COR-L47 (cell line): Measurements from ENCODE around the gene SIGLEC1.

Experiments
- DNase-seq: peaks from one replicate; lab custom pipeline; 2025; lab: John Stamatoyannopoulos, UW

Gene SIGLEC1

GRCh38 chr20:3728876-3729275 lies 16.5 kb upstream of the SIGLEC1 start:
- no peak for DNase-seq

- DNase-seq = no peak
Observed at GRCh38 chr20:3728354-3728753, 16.0 kb upstream of the SIGLEC1 start.

- DNase-seq = no peak
Observed at GRCh38 chr20:3727401-3728021, 15.1 kb upstream of the SIGLEC1 start.

- no peak for DNase-seq
Observed at GRCh38 chr20:3724356-3724755, 12.0 kb upstream of the SIGLEC1 start.

DNA sequence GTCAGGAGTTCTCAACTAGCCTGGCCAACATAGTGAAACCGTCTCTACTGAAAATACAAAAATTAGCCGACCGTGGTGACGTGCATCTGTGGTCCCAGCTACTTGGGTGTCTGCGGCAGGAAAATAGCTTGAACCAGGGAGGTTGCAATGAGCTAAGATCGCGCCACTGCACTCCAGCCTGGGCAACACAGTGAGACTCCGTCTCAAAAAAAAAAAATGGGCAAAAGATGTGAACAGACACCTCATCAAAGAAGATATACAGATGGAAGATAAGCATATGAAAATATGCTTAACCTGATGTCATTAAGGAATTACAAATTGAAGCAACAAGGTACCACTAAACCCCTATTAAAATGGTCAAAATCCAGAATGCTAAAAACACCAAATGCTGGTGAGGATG lies 10.9 kb upstream of the SIGLEC1 start:
- DNase-seq = no peak

DNA sequence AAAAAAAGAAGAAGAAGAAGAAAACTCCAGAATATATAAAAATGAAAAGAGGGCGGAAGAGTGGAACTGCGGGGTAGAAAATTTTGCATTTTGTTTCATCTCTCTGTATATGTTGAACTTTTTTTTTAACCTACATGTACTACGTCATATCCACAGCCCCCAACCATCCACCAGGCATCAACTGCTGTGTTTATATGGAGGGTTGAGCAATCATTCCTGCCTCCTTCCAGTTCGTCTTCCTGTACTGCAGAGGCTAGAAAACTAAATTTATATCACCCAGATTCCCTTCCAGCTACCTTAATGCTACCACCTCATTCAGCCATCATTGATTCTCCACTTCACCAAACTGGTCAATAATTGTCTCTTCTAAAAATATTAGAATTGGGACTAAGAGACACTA lies 9.5 kb upstream of the SIGLEC1 start:
- no peak for DNase-seq

DNA sequence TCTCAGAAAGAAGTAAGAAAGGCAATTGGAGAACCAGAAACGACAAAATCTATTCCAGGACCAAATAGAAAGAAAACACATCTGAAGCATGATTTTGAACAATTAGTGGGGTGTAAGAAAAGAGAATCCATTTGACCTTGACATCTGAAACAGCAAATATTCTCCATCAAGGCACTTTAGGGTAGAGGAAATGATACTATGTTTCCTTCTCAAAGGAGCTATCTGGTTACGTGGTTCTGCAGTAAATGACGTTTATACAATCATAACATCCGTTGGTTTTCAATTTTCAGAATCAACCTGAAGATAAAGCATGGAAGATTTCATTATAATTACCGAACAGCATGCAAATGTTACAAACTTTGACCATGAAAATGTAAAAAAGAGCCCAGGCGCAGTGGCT lies 8.2 kb upstream of the SIGLEC1 start:
- no peak for DNase-seq

GRCh38 chr20:3720068-3720467 lies 7.7 kb upstream of the SIGLEC1 start:
- DNase-seq = no peak

- no peak for DNase-seq
Observed at GRCh38 chr20:3719046-3719445, 6.6 kb upstream of the SIGLEC1 start.

DNA sequence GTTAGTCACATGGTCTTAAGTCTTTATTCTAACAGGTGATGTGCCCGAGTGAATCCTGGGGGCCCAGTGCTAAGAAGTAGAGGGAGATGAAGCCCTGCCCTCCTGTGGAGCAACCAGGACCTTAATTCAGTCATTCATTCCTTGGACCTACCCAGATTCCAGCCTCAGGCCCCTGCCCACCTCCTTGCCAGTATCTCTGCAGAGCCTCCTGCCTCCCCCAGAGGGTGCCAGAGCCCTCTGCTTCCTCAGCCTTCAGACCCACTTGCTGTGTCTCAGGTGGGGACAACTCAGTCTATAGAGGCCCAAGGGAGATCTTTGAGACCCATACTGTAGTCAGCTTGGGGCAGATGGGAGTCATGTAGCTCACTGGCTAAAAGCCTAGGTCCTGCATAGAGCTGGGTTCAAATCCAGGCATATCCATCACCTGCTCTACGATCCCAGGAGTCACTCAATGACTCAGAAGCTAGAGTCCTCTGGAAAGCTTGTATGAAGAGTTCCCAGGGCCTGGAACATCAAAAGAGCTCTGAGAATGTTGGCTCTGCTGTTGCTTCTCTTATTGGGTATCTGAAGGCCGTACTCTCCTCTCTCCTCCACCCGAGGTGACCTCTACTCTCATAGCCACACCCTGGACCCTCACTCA lies 3.9 kb upstream of the SIGLEC1 start:
- peak; percentile 57 for DNase-seq

DNA sequence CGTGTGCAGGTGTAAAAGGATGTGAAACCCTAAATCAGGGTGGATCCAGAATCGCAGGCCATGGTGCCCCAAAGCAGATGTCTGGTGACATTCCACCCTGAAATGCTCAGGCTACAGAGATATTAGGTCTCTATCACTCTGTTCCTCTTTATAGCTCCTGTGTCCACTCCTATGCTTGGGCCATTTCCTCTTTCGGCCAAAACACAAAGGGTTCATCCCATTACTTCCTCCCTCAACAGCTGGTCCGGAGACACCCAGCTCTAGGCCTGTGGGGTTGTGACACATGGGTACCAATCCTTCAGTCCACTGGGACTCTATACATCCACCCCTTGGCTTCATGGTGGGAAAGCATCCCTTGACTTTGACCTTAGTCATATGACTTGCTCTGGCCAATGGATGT lies 1.7 kb upstream of the SIGLEC1 start:
- DNase-seq = no peak

DNA sequence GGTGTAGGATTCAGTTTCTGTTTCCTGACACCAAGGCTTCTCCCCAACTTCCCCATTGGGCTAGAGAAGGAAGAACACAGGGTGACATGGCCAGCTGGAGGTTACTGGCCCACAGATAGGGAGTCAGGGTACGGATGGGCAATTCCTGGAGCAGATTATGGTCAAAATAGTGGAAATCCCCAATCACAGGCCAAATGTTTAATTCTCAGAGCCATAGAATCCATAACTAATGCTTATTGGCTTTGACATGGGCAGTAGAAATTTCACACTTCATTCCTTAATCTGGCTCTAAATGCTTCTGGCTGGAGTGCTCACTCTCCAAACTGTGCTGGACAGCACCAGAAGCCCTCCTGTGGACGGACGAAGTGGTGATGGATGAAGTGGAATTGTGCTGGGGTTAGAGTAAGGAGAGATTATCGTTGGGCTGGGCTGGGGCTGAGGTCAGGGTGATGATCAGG lies 887 bp downstream of the SIGLEC1 start:
- DNase-seq = no peak

- peak; percentile 32 for DNase-seq
Observed at GRCh38 chr20:3710703-3711483, 1.5 kb downstream of the SIGLEC1 start.

- DNase-seq = no peak
Observed at GRCh38 chr20:3710011-3710466, 2.4 kb downstream of the SIGLEC1 start.

DNA sequence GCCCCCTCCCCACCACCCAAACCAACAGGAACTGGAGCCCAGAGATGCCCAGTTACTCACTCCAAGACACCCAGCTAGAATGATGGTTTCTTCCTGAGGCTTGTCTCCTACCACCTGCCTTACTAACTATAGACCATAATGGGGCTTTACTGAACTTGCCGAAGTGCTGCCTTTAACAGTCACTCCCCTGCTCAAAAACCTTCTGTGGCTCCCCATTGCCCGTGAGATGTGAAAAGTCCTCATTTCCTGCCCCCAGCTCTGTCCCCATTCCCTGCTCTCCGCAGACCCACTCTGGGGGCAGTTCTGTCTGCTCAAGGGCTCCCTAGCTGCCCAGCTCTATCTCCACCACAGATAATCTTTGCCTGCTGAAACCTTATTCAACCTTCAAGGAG lies 4.9 kb downstream of the SIGLEC1 start:
- no peak for DNase-seq

GRCh38 chr20:3706774-3707507 lies 5.5 kb downstream of the SIGLEC1 start:
- DNase-seq = no peak

- no peak for DNase-seq
Observed at GRCh38 chr20:3705970-3706739, 6.2 kb downstream of the SIGLEC1 start.

- DNase-seq = no peak
Observed at GRCh38 chr20:3705491-3705969, 6.9 kb downstream of the SIGLEC1 start.

DNA sequence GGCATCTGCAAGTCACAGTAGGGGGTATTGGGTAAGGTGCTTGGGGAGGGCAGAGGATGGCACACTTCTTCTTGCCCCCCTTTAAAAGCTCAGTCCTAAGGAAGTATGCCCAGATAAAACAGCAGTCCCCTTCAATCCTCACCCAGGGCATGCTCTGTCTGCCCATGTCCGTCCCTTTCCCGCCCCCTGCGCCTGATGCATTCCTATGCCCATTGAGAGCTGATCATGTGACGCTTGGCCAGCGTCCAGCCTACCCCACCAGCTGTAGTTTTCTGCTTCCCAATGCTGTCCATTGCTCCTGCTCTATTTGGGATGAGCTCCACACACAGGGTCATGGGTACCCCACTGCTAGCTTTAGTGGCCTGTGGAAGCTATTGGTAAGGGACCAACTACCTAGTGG lies 8.3 kb downstream of the SIGLEC1 start:
- DNase-seq = no peak

GRCh38 chr20:3702611-3703391 lies 9.6 kb downstream of the SIGLEC1 start:
- DNase-seq = no peak
